GM21786 (cell line): ENCODE measurements around the gene KRT86.
"Not testable (repeated sequence)": the region's sequence is repeated elsewhere in the genome, so short reads cannot be mapped to it uniquely, and the experiment has no call there.

Source experiments
- ATAC-seq: cut with Tn5 transposase; IDR thresholded peaks from one replicate; pipeline ENCODE4 v1.9.1; 2021; ENCODE audit not compliant: unreplicated experiment

KRT86 gene

DNA sequence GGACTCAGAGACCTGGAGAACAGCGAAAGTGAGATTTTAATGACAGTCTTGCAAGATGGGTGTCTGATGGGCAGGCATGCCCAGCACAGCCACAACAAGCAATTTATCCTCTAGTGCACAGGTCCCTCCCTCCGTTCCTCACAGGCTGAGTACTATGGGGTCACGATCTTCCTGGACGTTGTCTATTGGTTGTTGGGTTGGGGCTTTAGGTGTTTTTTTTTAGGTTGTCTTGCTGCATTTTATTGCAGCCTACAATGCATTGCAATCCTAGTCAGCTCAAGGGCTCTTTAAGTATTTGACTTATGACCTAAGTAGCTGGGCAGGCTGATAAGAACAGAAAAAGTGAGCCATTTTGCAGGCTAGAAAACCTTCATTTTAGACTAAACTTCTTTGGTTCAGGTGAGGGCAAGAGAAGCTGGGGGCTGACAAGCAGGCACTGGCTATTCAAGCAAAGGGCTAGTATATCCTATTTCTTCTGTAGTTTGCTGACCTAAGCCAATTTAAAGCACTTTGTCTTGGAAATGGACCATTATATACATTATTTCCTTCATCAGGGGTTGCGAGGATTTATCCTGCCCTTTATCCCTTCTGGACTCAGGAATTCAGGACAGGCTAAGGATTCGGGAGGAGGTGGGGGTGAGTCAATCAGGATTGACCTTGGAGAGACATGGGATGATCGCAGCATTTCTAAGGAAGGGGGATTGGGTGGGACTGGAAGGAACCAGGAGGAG, 35.4 kb upstream of the KRT86 start:
- no peak for ATAC-seq

DNA sequence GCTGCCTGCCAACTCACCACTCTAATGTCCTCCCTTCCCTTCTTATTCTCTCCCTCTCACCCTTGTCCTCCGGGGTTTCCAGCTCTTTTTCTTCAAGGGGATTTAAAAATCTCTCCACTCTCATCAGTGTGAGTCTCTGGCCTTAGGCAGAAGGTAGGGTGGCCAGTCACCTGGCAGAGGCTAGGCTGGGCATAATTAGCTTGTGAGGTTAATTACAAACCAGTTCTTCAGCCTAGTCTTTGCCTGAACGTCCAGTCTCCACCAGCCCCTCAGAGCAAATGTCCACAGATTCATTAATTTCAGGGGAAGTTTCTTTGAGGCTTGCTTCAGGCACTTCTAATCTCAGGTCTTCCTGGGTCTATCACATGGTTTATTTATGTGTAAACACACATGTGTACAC, 34.7 kb upstream of the KRT86 start:
- no peak for ATAC-seq

DNA sequence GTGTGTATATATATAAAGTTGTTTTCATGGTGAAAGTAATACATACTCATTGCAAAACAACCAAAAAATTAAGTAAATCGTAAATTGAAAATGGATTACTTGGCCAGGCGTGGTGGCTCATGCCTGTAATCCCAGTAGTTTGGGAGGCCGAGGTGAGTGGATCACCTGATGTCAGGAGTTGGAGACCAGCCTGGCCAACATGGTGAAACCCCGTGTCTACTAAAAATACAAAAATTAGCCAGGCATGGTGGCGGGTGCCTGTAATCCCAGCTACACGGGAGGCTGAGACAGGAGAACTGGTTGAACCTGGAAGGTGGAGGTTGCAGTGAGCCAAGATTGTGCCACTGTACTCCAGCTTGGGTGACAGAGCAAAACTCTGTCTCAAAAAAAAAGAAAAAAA, 34.2 kb upstream of the KRT86 start:
- not testable (repeated sequence) for ATAC-seq

DNA sequence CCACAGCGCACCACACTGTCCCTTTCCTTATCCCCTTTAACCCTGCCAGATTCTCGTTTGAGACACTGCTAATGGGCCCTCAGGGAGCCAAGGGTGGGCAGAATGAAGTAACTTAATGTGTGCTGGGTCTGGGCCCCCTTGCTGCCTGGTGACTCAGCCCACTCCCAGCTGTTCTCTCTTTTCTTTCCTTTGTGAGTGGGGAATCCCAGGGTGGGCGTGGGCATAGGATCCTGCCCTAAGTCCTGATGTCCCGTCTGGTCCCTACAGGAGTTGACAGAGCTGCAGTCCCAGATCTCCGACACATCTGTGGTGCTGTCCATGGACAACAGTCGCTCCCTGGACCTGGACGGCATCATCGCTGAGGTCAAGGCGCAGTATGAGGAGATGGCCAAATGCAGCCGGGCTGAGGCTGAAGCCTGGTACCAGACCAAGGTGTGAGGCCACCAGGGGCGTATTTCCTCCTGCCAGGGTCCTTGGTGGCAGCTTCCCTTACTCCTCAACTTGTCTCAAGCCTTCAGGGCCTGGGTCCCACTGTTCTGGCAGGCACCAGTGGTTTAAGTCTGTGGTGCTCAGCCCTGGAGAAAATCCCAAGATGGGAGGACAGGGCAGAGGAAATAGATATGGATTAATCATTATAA, 33.1 kb upstream of the KRT86 start:
- ATAC-seq, result no peak

DNA sequence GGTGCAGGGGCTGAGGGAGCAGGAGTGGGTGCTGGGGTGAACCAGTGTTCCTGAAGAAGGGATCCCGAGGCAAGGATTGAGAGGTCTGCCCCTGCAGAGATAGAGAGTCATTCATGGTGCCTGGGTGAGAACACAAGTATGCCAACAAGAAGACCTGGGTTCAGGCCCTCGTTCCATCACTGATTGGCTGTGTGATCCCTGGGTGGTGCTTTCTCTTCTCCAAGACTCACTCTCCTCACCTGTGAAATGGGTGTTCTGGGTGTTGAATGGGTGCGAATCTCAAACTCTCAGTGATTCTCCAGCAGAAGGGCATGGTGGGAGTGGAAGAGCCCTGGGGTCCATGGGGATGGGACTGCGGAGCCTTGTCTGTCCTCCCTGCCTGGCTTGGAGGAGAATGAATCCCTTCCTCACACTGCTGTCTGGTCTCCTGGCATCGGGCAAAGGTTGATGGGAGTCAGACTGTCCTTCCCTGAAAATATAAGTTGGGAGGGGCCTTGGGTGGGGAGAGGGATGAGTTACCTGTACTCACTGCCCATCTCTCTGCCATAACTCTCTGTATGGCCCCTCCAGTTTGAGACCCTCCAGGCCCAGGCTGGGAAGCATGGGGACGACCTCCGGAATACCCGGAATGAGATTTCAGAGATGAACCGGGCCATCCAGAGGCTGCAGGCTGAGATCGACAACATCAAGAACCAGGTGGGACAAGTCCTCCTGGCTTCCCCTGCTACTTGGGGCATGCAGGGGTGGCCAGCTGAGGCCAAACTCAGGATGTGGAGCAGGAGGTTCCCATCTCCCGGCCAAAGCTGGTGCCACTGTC, 31.8 kb upstream of the KRT86 start:
- ATAC-seq, result no peak

DNA sequence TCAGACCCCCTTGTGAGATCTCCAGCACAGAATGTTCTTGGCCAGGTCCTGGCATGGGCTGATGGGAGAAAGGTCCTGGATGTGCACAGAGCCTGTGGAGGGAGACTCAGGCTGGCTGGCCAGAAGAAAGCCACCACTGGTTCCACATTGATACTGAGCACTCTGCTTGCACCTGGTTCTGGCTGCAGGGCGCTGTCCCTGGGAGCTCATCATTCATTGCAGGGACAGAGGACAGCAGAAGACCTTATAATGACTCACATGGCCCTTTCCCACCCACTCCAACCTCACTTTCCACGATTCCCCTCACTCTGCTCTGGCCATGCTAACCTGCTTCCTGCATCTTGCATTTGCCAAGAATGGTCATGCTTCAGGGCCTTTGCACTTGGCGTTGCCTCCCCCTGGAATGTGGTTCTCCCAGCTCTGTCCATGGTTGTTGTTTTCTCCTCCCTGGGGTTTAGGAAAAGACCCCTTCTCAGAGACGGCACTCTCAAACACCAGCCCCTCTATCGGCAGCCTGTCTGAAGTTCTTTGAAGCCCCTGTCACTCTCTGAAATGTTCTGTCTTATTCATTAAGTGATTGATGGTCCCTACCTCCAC, 31.1 kb upstream of the KRT86 start:
- no peak for ATAC-seq

DNA sequence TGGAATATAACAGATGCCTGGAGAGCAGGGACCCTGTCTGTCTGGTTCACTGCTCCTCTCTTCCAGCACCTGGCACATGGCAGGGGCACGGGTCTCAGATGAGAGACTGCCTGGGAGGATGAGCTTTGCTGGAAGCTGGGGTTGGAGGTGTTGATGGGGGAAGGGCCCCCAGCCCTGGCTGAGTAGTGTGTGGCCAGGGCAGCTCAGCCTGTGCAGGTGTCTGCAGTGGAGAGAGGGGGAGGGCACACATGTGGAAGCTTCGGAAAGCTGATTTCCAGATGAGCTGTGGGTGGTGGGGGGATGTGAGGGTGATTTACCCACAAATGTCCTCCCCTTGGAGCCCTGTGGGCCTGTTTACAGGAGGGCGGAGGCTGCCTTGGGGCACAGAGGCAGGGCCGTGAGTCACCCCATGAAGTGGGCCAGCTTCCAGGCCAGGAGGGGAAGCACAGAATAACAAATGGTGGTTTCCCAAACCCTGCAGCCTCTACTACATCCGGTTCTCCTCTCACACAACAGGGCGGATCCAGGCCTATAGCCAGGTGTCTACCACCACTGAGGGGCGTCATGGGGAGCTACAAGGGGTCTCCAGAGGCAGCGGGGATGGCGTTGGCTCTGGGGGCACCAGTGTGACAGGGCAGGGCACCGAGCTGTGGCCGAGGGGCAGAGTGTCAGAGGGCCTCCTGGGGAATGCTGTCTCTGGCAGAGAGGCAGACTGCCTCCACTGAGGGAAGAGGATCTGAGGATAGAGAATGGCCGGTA, 30.4 kb upstream of the KRT86 start:
- peak; percentile 96 for ATAC-seq

DNA sequence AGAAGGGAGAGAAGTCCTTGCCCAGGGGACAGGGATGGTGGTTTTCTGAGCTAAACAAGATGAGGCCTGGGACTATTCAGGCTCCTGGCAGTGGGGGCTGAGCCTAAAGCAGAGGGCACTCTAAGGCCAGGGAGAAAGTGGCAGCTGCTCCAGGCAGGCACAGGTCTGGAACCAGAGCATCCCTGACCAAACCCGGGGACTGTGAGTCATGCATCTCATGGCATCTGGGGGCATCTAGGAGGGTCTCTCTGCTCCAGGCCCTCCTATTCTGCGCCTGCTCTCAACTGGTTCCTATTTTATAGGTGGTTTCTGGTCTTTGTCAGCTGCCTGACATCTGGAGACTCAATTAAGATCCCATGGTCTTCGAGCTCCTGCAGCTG, 29.8 kb upstream of the KRT86 start:
- ATAC-seq, result no peak

DNA sequence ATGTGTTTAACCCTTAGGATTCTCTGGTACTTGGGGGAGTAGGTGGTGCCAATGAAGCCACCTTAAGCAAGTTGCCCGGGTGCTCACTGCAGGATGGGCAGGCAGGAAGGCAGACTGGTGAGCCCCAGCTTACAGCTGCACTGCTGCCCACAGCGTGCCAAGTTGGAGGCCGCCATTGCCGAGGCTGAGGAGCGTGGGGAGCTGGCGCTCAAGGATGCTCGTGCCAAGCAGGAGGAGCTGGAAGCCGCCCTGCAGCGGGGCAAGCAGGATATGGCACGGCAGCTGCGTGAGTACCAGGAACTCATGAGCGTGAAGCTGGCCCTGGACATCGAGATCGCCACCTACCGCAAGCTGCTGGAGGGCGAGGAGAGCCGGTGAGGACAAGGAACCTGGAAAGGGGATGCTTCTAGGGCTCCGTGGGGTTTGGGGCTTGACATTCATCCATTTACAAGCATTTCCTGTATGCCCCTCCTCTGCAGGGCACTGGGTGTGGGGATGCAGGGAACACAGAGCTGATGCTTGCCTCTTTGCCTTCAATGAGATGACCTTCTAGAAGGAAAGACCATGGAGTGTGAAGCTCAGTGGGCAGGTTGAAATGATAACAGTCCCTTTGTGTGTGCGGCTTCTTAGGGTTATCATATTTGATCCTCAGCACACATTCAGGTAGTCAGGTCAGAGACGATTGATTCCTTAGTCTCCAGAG, 29.0 kb upstream of the KRT86 start:
- ATAC-seq, result no peak

DNA sequence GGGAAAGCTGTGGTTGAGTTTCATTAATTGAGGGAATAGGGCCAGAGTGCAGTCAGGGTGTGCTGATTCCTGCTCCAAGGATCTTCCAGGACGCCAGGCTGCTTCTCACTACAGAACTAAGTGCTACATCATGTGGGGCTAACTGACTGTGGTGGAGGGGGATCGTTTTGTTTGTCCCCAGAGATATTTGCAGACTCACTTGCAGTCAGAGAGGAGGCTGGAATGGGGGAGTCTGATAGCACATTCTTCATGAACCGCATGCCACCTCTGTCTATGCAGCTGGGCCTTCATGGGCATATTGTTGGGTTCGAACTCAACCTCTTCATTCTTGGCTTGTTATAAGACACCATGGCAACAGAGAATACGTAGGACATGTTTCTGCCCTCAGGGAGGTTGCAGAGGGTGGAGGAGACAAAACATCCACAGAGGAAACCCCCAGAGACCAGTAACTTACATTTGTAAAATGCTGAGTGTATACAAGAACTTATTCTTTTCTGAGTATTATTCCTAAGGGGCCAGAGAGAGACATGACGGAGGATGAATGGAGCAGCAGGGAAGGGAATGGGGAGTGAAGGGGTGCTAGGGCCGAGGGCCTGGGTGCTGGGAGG, 28.4 kb upstream of the KRT86 start:
- no peak for ATAC-seq

DNA sequence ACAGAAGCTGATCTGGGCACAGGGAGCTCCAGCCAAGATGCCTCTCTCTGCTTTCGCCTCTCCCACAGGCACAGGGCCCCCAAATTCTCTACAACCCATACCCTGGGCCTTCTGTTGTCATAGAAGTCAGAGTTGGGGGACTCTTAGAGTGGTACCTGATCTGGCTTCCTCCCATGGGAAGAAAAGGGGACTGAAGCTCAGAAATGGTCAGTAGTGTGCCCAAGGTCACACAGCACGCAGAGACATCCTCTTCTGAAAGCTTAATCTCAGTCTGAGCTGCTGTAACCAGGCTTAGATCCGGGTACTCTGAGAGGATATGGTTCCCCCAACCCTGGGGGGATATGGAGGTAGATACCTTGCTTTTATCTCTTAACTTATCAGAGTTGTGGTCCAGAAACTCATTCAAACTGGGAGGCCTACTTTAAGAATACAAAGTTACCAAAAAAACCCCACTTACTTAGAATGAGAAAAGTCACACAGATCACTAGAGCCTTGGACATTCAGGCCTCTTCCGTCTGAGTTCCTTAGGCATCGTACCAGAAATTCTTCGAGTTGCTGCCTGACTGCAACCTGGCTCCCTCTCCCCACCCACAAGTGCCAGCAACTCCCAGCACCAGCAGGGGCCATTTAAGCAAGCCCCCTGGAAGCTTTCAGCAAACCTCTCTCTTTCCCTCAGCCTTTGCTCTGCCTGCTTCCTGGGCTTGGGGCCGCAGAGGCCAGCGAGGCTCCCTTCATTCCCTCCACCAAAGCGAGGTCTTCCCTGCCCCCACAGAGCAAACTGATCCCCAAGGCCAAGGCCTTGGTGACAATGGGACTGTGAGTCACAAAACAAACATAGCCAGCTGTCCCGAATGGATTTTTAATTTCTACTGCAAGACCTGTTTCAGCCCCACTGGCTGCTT, 27.5 kb upstream of the KRT86 start:
- ATAC-seq, result no peak

DNA sequence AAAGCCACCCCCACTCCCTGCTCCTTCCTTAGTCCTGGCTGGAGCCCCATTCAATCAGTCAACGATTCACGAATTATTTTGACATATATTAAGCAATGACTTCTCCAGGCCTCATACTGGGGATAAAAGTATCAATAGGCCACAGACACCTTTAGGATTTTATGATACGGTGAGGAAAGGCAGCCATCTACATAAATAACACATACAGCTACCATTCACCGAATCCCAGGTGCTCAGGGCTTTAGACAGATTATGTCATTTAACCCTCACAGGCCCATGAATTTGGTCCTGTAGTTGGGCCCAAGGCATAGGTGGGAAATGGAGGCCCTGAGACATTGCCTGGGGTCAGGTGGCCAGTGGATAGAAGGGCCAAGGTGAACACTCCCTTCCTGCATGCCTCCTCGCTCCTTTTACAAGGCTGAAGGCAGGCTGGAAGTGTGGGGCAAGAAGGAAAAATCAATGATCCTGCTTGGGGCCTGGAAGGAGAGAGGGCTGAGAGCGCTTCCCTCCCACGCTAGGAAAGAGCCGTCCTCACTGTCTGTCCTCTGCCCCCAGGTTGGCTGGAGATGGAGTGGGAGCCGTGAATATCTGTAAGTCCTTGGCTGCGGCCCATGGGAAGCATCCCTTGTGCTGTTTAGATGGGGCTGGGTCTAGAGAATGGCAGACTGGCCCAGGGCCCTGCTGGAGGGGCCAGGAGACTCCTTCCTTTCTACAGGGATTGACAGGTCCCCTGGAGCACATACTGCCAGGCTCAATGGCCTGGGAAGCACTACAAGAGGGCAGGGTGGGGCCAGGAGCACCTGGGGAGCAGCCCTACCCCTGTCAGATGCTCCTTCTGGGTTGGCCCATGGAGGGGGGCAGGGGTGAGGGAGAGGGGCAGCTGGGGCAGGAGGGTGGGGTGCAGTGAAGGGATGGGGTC, 26.6 kb upstream of the KRT86 start:
- ATAC-seq, result no peak

DNA sequence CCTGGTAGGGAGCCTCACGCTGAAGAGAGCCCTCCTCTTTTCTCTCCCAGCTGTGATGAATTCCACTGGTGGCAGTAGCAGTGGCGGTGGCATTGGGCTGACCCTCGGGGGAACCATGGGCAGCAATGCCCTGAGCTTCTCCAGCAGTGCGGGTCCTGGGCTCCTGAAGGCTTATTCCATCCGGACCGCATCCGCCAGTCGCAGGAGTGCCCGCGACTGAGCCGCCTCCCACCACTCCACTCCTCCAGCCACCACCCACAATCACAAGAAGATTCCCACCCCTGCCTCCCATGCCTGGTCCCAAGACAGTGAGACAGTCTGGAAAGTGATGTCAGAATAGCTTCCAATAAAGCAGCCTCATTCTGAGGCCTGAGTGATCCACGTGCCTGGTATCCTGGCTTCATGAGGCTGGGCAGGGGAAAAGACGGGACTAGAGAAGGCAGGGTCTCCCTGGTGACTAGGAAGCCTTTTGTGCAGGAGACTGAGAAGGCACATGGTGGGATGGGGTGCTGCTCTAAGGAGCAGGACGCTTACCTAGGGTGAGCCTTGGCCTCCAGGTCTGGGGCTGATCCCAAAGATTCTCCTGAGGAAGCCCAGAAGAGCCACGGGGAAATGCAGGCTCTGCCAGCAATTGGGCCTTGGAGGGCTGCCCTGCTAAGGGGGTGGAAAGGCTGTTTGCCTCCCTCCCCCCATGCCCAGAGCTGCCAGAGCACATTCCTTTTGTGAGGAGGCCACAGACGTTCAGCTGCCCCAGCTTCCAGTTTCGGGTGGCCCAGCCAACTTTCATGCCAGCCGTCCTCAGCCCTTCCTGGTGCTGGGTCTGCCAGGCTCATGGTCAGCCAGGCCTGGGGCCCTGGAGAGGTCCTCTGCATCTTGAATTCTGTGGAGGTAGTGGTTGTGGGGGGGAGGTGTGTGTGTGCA, 25.6 kb upstream of the KRT86 start:
- no peak for ATAC-seq

DNA sequence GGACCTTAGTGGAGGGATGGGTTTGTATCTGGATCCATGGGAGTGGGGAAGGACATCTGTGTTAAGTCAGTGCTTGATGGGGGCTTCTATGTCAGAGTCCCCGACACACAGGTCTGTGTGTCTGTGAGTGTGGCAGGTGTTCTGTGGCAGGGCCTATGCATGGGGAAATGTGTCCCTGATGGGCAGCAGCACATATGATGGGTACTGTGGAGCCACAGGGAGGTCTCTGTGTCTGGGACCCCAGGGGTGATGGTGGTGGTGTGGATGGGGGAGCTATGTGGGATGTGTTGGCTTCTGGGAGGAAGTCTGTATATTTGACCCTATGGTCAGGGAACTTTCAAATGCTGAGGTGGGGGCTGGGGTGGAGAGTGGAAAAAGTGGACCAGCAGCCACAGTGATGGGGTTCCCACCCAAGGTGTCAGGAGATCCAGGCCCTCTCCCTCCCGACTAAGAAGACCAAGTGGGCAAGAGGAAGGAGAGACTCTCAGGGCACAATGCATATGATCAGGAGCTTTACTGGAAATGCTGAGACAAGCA, 24.9 kb upstream of the KRT86 start:
- no peak for ATAC-seq

DNA sequence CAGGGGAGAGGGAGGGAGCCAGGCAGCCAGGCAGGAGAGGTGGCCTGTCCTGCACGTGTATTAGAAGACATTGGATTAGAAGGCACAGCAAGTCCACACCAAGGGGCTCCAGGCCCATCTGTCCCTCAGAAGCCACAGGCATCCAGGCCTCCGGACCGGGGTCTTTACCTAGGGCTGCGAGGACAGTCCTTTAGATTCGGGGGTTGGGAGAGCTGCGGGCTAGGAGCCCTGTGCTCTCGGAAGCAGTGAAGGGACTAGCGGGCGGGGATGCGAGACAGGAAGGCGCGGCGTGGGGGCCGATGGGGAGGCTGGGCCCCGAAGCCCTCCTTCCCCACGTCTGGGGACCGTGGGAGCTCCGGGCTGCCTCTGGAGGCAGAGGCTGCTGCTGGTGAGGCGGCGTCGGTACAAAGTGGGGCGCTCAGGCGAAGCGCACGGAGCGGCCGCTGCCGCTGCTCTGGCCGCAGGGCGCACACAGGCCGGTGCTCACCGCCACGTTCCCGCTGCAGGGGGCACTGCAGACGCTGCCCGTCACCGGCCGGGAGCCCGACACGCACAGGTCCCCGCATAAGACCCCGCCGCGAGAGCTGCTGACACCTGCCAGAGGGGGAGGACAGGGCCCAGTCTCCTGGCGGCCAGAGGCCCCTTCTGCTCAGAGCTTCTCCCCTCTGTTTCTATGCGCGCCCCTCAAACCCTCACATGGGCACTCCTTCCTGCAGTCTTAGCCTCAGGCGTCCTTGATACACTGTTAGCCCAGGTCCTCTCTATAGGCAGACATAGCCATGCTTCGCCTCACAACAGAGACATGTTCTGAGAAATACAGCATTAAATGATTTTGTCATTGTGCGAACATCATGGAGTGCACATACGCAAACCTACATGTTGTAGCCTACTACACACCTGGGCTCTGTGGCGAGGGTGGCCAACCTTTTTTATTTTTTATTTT, 24.1 kb upstream of the KRT86 start:
- no peak for ATAC-seq
